GM21381 (cell line): ENCODE measurements around the gene KIFAP3.
A peak's percentile ranks its signal among the peaks of the same experiment; 100 is the strongest.
"Not testable (repeated sequence)": the region's sequence is repeated elsewhere in the genome, so short reads cannot be mapped to it uniquely, and the experiment has no call there.

Experiments
- ATAC-seq: cut with Tn5 transposase; IDR thresholded peaks from one replicate; pipeline ENCODE4 v1.9.1; 2021; ENCODE audit warnings: mild to moderate bottlenecking, moderate library complexity; ENCODE audit not compliant: unreplicated experiment

KIFAP3 gene

DNA sequence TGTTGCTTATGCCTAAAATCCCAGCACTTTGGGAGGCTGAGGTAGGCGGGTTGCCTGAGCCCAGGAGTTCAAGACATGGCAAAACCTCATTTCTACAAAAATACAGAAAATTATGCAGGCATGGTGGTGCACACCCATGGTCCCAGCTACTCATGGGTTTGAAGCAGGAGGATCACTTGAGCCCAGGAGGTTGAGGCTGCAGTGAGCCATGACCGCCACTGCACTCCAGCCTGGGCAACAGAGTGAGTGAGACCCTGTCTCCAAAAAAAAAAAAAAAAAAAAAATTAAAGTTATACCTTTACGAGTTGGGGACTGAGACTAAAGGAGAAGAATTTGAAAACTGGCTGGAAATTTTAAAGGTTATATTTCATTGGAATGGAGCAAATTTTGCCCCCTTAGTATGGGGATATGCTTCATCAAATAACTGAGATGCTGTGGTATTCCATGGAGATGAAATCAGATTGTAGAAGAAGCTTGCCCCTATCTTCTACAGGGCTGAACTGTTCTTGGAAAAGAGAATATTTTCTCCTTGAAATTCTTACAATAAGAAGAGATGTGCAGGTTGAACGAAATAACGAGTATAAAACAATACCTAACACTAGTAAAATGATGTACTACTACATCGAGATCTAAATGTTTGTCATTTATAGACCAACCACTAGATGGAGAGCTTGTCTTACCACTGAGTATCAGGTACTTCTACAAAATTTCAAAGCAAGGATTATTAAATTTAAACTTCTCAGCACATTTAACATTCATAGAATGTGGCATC is 145.9 kb downstream of the KIFAP3 start:
- ATAC-seq: peak; percentile 66

DNA sequence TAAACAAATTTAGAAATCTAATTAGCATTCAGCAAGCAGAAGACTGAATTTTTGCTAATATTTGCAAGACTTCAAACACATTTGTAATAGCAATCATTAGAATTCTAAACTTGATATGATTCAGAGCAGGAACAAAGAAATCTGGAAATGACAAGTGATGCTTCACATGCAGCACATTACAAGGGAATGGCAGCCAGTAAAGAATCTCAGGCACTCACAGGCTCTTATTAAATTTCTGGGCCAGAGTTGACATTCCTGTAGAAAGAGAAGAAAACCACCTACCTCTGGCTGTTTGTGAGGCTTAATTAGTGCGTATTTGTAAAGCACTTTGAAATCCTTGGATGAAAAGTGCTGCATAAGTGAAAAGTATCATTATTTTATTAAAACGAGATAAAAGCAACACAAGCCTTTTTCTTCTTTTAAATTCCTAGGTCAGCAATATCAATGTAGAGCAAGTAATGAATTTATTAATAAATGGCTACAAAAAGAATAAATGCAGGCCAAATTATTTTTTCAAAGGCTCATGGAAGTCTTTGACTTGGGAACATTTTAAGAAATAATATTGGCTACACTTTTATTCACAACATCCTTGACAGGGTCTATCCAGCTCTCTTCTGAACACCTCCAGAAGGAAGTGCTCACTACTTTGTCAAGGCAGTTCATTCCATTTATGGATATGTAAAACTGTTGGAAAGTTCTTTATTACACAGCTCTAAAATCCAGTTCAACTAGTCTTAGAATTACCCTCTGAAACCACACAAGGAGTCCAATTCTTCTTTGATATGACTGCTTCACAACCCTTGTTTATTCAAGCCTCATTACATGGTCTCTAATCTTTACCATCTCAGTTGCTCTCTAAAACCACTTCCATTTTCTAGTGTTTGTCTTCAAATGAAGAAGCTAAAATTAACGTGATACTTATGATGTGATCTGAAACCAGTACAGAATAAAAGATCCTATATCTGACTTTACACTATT is 148.7 kb downstream of the KIFAP3 start:
- no peak for ATAC-seq

DNA sequence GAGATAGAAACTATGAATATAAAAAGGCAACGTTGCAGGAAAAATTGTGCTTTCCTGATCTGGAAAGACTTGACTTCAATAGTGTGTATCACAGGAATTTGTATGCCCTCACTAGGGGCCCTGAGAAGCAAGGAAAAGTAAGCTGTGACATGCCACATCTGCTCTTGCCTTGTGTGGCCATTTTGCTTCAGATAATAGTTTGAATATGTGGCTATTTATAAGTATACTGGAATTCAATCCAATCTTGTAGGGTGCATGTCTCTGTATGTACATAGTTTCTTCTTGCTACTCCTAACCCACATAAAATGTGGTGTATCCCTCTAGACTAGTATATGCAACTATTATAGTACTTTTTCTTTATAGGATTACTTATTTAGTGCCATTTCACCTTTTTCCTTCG is 149.7 kb downstream of the KIFAP3 start:
- no peak for ATAC-seq

DNA sequence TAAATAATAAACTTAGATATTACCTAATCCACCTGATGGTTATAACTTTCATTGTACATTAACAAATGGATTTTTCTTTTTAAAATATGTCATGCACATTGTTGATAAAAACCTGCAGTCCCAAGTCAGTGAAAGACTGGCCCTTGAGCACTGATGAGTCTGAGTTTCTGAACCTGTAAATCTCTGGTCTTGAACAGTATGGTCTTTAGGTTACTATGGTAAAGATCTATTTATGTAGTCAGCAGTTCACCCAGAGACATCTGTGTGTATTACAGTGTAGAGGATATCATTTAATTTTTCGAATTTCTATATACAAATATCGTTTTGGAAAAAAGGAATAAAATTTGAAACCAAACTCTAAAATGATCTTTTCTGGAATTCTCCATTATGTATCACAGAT is 150.4 kb downstream of the KIFAP3 start:
- ATAC-seq: no peak

DNA sequence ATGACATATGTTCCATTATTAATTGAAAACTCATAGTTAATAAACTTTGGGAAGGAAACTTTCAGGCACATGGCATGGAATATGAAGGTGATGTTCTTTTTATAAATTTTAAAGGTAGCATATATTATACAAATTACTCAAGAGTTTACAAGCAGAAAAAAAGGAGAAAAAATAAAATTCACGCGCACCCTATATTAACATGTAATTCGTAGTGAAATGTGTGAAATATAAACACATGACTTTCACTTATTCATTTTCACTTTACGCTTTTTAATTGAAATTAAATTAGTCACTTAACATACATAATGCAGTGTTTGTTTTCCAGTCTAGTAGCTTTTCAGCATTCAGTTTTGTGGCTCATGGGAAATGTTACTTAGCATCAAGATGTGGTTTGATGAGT is 153.4 kb downstream of the KIFAP3 start:
- no peak for ATAC-seq

DNA sequence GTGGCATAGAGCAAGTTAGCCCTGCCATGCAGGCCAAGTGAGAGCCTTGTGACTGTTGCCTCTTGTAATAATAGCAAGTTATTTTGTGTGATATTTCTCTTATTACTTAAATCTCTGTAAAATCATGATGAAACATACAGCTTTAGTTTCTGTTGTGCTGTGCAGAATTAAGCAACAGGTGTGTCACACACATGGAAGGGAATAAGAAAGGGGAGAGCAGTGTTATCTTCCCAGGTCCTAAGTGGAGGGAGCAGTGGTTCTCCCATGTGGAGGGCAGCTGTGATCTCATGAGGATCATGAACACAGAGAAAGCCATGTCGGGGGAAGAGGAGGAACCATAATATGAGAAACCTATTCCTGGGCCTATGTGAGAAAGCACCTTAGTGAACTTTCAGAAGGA is 155.6 kb downstream of the KIFAP3 start:
- ATAC-seq: no peak

DNA sequence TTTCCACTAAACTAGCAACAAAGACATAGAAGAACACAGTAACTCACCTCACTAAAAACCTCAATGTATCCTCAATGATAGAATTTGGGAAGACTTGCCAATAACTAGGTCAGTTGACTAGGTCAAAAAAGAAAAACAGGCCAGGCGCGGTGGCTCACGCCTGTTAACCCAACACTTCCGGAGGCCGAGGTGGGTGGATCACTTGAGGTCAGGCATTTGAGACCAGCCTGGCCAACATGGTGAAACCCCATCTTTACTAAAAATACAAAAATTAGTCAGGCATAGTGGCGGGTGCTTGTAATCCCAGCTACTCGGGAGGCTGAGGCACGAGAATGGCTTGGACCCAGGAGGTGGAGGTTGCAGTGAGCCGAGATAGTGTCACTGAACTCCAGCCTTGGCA is 156.3 kb downstream of the KIFAP3 start:
- ATAC-seq: not testable (repeated sequence)

DNA sequence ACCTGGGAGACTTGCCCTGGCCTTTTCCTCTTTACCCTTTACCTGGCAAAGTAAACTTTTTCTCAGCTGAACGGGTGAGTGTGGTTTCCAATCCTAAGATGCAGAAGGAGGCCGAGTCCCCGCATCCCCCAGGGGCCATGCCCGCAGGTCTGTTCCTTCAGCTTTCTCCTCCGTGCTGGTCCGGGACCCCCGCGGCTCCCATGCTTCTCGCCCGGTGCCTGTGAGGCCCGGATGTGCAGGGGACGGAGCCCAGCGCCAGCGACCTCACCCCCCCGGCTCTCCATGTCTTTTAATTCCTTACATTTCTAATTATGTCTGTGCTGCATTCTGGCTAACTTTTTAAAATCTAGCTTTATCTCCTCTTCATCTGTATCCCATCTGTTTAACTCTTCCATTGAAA is 159.3 kb downstream of the KIFAP3 start:
- no peak for ATAC-seq

DNA sequence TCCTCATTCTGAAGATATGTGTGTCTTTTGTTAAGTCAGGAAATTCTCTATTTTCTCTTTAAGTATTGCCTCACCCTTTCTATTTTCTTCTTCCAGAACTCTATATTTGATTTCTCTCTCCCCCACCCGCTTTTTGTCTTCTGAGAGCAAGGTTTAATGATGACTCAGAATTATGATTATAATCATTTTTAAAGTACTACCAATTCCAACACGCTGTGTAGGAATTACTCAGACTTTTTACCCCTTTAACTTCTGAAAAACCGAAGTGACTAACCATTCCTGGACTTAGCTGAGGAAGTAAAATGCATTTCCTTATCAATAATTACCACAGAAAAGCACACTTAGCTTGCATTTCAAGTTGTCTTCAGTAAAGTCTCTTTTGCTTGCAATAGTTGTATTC is 160.0 kb downstream of the KIFAP3 start:
- no peak for ATAC-seq

DNA sequence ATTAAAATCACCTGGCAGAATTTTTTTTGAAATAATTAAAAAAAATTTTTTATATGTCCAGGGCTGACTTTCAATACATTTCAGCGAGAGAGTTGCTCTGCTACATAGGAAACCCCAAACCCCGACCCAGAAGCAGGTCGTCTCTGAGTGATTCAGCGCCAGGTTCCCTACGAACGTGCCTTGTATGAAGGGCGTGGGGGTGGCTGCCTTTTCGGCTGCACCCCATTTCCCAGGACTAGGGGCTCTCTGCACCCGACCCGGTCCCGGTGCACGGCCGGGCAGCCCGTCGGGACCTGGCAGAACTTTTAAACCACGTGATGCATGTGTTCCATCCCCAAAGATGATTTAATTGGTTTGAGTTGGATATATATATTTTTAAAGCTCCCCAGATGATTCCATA is 165.0 kb downstream of the KIFAP3 start:
- no peak for ATAC-seq

DNA sequence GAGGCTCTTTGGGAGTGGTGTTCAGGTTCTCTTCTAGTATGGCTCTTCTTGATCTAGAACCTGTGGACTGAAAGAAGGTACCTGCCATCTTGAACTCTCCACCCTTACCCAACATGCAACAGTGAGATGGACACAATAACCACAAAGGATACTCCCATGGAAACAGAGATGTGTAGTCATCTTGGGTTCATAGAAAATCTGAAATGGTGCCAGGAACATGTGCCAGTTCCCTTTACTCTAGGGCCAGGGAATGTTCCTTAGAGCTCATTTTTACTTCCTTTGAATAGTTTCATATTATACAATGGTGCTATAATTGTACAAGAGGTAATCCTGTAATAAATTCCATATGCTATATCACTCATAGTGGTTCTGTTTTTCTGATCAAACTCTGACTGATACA is 167.6 kb downstream of the KIFAP3 start:
- ATAC-seq: no peak

DNA sequence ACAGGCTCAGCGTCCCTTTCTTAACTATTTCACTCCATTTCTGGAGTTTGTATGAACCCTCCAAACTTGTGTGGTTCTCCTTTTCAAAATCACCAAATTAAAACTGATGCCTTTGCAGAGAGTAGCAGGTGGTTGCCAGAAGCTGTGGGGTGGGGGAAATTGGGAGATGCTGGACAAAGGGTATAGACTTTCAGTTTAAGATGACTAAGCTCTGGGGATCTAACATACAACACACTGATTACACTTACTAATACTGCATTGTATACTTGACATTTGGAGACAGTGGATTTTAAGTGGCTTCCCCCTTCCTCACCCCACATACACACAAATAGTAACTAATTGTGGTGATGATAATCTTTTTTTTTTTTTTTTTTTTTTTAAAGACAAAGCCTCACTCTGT is 169.7 kb downstream of the KIFAP3 start:
- ATAC-seq: no peak

DNA sequence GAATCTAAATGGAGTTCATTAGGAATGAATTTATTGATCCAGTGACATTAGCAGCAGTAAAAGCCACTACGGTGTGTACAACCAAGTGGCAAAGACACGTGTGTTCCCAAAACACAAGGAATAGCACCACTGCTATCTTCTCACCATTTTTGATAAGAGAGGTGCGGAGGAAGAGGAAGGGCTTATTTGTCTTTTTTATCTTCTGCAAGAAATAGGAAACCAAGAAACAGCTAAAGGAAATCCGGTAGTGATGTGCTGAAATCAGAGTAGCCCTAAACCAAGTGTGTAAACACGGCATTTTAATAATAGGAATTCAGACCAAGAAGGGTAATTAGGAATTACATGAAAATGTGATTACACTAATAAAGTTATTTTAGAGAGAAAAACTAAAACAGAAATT is 171.7 kb downstream of the KIFAP3 start:
- no peak for ATAC-seq

DNA sequence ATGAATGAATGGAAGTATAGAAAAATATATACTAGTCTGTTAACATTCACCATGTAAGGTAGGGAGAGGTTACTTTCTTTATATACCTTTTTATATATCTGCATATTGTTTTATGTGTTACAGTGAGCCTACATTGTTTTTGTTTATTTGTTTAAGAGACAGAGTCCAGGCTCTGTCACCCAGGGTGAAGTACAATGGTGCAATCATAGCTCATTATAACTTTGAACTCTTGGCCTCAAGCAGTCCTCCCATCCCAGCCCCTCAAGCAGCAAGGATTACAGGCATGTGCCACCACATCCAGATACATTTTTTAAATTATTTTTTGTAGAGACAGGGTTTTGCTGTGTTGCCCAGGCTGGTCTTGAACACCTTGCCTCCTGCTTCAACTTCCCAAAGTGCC is 173.4 kb downstream of the KIFAP3 start:
- no peak for ATAC-seq

DNA sequence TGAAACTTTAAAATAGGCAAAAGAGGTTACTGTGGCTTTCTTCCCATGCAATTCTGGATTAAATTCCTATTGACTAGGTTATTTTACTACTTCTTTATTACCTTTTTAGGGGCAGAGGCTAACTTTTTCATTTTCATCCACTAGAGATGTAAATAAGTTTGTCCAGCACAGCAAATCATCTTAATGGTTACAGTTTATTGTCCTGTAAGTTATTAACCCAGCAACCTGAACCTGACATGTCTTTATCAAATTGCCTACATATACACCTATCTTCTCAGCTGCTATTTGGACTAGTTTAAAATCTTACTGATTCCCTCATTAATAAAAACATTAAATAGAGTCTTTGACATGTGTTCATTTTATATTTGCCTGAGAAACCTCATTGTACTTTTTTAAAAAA is 173.9 kb downstream of the KIFAP3 start:
- ATAC-seq: no peak

DNA sequence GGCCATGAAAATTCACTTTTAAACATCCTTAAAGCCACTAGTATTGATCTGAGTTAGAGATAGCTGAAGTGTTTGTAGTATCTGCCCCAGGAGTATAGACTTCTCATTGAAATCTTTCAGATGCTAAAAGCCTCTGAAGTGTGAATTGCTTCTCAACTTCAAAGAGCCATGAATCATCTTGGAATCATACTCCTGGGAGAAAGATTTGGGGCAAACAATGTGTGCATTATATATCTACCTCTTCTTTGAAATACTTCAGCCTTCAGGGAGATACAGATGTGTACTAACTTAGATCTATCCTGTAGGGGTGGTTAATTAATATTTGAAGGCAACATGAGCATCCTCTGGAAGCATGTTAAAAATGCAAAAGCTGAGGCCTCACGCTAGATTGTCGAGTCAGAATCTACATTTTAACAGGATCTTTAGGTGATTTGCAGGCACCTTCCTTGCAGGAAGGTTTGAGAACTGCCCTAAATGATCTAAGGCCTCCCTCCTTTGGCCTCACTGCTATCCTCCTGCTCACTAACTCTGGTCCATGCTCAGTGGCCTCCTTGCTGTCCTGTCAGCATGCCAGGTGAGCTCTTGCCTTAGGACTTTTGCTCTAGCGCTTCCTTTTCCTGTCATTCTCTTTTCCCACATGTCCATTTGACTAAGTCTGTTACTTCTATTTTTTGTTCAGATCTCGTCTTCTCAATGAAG is 174.8 kb downstream of the KIFAP3 start:
- no peak for ATAC-seq

DNA sequence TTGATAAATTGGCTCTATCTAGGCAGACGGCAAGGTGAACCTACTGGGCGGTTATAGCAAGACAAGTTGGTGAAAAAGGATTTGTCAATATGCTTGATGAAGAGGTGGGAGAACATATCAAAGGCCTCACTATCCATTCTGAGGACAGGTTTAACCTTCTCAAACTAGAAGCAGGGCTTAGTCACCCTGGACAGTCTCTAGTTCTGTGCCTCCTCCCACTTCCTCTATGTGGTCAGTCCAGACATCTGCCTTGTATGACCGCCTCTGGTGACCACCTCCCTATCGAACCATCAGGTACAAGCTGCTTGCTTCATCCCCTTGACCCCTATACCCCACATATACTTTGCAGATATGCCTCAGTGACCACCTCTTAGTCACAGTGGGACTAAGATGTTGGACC is 178.5 kb downstream of the KIFAP3 start:
- ATAC-seq: no peak

DNA sequence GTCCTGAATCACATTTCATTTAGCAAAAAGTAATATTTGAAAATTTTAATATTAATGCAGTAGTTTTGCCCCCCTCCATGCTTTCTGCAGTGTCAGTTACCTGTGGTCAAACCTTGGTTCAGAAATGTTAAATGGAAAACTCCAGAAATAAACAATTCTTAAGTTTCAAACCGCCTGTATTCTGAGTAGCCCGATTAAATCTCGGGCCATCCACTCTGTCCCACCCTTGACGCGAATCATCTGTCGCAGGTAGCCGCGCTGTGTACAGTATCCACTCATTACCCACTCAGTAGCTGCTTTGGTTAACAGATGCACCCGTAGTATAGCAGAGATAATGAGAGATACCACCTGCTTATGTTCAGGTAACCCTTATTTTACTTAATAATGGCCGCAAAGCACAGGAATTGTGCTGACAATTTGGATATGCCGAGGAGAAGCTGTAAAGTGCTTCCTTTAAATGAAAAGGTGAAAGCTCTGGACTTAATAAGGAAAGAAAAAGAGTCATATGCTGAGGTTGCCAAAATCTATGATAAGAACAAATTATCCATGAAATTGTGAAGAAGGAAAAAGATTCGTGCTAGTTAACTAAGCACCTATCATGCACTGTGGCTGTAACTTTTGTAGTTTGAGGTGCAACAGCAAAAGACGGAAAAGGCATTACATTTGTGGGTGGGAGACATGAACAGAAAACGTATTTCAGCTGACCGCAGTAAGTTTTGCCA is 179.9 kb downstream of the KIFAP3 start:
- ATAC-seq: no peak

DNA sequence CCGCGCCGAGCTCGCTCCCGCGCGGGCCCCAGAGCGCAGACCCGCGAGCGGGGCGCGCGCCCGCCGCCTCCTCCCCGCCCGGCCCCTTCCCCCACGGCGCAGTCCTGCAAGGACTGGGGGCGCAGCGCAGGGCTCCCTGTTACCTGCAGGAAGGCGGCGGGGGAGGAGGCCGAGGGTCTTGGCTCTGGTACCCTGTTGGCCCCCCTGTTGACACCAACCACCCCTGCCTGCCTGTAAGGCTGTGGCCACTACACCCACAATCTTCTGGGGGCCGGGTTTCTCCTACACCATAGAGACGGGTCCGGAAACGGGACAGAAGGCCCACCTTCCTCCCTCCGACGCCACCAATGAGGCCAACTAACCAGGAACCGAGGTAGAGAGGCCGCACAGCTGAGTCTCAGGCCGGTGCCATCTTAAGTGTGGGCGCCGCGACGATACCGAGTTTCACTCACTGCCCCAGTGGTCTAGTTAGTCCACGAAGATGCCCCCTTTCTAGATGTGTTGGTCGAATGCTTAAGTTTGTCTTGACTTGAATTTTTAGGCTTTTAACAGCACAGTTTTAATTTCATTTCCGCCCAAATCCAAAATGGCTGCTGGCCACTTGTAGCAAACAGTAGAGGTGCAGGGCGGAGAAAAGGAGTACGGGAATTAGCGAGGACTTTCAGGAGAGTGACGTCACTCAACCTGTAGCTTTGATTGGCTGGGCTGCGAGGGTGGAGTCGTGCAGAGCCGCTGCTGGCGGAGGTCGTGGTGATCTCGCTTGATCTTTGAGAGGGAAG is 180.7 kb downstream of the KIFAP3 start, which contains the start of gene SCYL3:
SCYL3 (minus strand) TSS at position 252 of the 779 bp plus-strand sequence. CDS start 5,056 bp downstream, outside the sequence.
- peak; percentile 79 for ATAC-seq
